OCI-LY1 (cell line): Measurements from ENCODE around the gene FLII.

Experiments
- EZH2 ChIP-seq: fragments of 200-600 bp; sonication (generic), shearing (Covaris generic); IDR thresholded peaks from 2 replicates; pipeline ENCODE4 v1.8.0; 2017; ENCODE audit warnings: borderline replicate concordance, mixed run types, mild to moderate bottlenecking, antibody characterized with exemption, low read length, moderate library complexity, mixed read lengths
- TF ChIP-seq, protein P1 (sequence below): fragments of 200-600 bp; sonication (generic), shearing (Covaris generic); IDR thresholded peaks from 2 replicates; pipeline ENCODE4 v1.5.1; 2017; ENCODE audit warnings: mild to moderate bottlenecking, antibody characterized with exemption, low read length, moderate library complexity, mixed read lengths

DNA sequence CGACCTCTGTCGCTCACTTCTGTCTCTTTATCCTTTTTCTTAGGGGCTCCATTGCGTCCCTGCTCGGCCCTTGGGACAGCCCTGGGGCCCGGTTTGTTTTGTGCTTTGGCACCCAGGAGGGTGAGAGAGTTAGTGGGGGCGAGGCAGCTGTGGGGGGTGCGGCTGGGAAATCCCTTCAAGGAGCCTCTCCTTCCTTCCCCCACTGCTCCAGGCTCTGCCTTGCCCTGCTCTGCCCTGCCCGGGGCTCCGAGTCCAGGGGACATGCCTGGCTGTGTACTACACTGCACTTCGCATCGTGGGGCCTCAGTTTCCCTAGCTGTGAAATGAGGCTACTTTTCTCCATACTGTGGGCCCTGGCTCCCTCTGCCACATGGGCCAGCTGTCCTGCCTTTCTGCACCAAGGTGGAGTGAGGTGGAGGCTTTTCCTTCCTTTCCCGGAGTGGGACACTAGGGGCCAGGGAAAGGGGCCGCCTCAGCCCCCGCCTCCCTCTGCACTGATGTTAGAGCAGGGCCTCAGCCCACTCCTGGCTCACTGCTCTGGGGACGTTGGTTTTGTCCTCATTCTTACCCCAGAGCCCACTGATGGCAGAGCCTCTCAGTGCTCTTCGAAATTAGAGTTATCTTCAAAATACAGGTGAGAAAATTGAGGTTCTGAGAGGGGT, 32.1 kb downstream of the FLII start:
- TF ChIP-seq, protein P1, sequence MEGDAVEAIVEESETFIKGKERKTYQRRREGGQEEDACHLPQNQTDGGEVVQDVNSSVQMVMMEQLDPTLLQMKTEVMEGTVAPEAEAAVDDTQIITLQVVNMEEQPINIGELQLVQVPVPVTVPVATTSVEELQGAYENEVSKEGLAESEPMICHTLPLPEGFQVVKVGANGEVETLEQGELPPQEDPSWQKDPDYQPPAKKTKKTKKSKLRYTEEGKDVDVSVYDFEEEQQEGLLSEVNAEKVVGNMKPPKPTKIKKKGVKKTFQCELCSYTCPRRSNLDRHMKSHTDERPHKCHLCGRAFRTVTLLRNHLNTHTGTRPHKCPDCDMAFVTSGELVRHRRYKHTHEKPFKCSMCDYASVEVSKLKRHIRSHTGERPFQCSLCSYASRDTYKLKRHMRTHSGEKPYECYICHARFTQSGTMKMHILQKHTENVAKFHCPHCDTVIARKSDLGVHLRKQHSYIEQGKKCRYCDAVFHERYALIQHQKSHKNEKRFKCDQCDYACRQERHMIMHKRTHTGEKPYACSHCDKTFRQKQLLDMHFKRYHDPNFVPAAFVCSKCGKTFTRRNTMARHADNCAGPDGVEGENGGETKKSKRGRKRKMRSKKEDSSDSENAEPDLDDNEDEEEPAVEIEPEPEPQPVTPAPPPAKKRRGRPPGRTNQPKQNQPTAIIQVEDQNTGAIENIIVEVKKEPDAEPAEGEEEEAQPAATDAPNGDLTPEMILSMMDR: no peak
- TF ChIP-seq EZH2: no peak
